Subcutaneous abdominal adipose tissue (tissue), 5 donors: ENCODE data around the gene ALG1L2.
"Not testable (repeated sequence)": the region's sequence is repeated elsewhere in the genome, so short reads cannot be mapped to it uniquely, and the experiment has no call there.

Source experiments
- H3K27ac ChIP-seq: one replicate; pipeline ENCODE4 v1.7.0; 2013; ENCODE audit warnings: low read depth, mild to moderate bottlenecking, inconsistent platforms, low read length, moderate library complexity
- H3K27me3 ChIP-seq, 5 donors: one replicate each; pipeline ENCODE4 v1.7.0; 2013; ENCODE audit warnings: low read length in 5 of 5, inconsistent platforms in 1 of 5; ENCODE audit not compliant: control insufficient read depth in 5 of 5, insufficient read depth in 4 of 5
- H3K36me3 ChIP-seq, 5 donors: one replicate each; pipeline ENCODE4 v1.7.0; 2013; ENCODE audit warnings: low read length in 5 of 5; ENCODE audit not compliant: control insufficient read depth in 5 of 5, insufficient read depth in 5 of 5
- H3K4me1 ChIP-seq, 5 donors: one replicate each; pipeline ENCODE4 v1.7.0; 2013; ENCODE audit warnings: low read length in 5 of 5, mild to moderate bottlenecking in 3 of 5, moderate library complexity in 1 of 5; ENCODE audit not compliant: control insufficient read depth in 5 of 5, insufficient read depth in 5 of 5
- H3K4me3 ChIP-seq, 5 donors: one replicate each; pipeline ENCODE4 v1.7.0; 2013; ENCODE audit warnings: low read length in 5 of 5, low read depth in 1 of 5
- H3K9ac ChIP-seq, 5 donors: one replicate each; pipeline ENCODE4 v1.7.0; 2013; ENCODE audit warnings: low read length in 5 of 5, mild to moderate bottlenecking in 4 of 5, moderate library complexity in 3 of 5
- H3K9me3 ChIP-seq, 5 donors: one replicate each; pipeline ENCODE4 v1.7.0; 2013; ENCODE audit warnings: low read length in 5 of 5; ENCODE audit not compliant: control insufficient read depth in 5 of 5
- donor health status: healthy.
- donor health status: healthy.
- donor health status: healthy.
- donor health status: healthy.
- donor health status: healthy.

The ALG1L2 gene

DNA sequence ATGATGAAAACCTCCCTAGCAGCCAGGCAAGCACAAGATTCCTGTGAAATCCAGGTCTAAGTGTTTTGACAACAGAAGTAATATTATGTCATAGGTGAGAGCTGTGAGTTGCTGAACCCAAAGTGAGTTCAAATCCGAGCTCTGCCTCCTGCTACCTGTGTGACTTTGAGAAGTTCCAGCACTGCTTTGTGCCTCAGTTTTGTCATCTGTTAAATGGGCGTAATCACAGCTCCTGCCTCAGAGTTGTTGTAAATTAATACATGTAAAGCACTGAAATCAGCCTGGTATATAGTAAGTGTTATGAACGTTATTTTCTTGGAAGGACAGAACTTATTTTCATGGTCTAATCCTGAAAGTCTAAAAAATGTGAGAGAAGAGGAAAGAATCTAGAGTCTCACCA is 38.7 kb downstream of the ALG1L2 start:
- not testable (repeated sequence) for H3K36me3 ChIP-seq, H3K4me1 ChIP-seq

GRCh38 chr3:130122891-130123775 is 41.5 kb downstream of the ALG1L2 start:
- H3K4me3 ChIP-seq, H3K27me3 ChIP-seq, H3K27ac ChIP-seq, H3K4me1 ChIP-seq, H3K36me3 ChIP-seq, H3K9ac ChIP-seq, H3K9me3 ChIP-seq: not testable (repeated sequence)

More for the DNA sequence above, 38.7 kb downstream of the ALG1L2 start:
- H3K9ac ChIP-seq, H3K9me3 ChIP-seq, H3K27ac ChIP-seq, H3K27me3 ChIP-seq, H3K4me3 ChIP-seq: not testable (repeated sequence)

DNA sequence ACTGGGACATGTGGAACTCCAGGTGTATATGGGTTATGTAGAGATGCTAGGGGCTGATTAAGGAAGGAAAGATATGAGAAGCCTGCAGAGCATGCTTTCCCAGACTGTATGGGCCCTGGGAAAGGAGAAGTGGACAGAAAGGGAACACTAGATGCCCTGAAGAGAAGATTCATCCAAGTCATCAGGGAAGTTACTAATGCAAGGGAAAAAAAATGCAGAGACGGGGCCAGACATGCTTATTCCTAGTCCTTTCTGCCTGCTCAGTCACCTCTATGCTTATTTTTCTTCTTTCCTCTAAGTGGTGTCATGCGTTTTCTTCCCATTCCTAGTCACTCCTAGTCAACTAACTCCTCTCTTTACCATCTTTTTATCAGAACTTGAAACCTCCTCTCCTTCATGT is 43.8 kb downstream of the ALG1L2 start:
- H3K9me3 ChIP-seq, H3K9ac ChIP-seq, H3K4me1 ChIP-seq, H3K4me3 ChIP-seq, H3K36me3 ChIP-seq, H3K27me3 ChIP-seq, H3K27ac ChIP-seq: not testable (repeated sequence)

DNA sequence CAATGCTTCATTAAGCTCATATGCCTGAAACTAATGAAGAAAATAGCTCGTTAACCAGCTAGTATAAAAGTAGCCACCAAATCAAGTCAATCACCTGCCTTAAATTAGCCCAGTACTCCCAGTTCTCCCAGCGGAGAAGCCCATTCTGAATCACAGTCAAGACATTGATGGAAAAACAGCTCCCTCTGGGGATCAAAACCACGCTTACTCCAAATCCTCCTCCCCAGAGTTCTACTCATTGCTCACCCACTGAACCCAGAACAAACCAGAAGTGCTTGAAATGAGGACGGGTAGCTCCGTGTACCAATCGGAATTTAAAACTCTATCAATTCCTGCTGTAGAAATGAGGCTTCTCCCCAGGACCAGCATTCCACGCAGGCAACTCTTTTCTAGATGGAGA is 54.7 kb downstream of the ALG1L2 start:
- not testable (repeated sequence) for H3K27ac ChIP-seq, H3K36me3 ChIP-seq, H3K4me1 ChIP-seq, H3K9ac ChIP-seq, H3K4me3 ChIP-seq, H3K9me3 ChIP-seq, H3K27me3 ChIP-seq

- not testable (repeated sequence) for H3K27ac ChIP-seq, H3K9ac ChIP-seq, H3K27me3 ChIP-seq, H3K36me3 ChIP-seq, H3K4me3 ChIP-seq, H3K9me3 ChIP-seq, H3K4me1 ChIP-seq
Measured at GRCh38 chr3:130137685-130138084, 56.1 kb downstream of the ALG1L2 start.

DNA sequence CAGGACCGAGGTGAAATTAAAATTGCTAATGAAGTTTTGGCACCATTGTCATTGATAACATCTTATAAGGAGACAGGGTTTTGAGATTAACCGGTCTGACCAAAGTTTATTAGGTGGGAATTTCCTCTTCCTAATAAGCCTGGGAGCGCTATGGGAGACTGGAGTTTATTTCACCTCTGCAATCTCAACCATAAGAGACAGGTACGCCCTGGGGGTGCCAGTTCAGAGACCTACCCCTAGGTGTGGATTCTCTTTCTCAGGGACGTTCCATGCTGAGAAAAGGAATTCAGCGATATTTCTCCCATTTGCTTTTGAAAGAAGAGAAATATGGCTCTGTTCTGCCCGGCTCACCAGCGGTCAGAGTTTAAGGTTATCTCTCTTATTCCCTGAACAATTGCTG is 57.4 kb downstream of the ALG1L2 start:
- H3K4me1 ChIP-seq, H3K27ac ChIP-seq, H3K9ac ChIP-seq, H3K4me3 ChIP-seq, H3K9me3 ChIP-seq, H3K36me3 ChIP-seq, H3K27me3 ChIP-seq: not testable (repeated sequence)

- not testable (repeated sequence) for H3K27me3 ChIP-seq, H3K9ac ChIP-seq, H3K27ac ChIP-seq, H3K9me3 ChIP-seq, H3K36me3 ChIP-seq, H3K4me1 ChIP-seq, H3K4me3 ChIP-seq
Measured at GRCh38 chr3:130140756-130141155, 59.1 kb downstream of the ALG1L2 start.

- H3K27ac ChIP-seq, H3K27me3 ChIP-seq, H3K4me1 ChIP-seq: not testable (repeated sequence)
Measured at GRCh38 chr3:130143648-130144327, 62.2 kb downstream of the ALG1L2 start.

DNA sequence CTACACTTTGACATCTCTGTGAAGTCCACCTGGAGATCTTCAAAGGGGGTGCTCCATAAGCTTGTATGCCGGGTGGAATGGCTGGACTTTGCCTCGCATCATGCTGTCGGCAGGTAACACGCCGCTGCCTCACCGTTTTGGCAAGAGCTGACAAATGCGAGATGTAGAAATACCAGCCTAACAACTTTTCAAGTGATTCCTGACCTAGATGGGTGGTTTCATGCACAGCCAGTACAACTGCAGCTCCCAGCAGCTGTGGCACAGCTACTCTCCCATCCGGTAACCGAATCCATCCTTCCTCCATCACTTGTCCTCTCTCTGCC is 62.7 kb downstream of the ALG1L2 start:
- H3K27ac ChIP-seq, H3K27me3 ChIP-seq, H3K4me3 ChIP-seq, H3K4me1 ChIP-seq, H3K9ac ChIP-seq, H3K36me3 ChIP-seq, H3K9me3 ChIP-seq: not testable (repeated sequence)

More at GRCh38 chr3:130143648-130144327, 62.2 kb downstream of the ALG1L2 start:
- H3K36me3 ChIP-seq, H3K4me3 ChIP-seq, H3K9ac ChIP-seq, H3K9me3 ChIP-seq: not testable (repeated sequence)

- not testable (repeated sequence) for H3K4me1 ChIP-seq, H3K4me3 ChIP-seq, H3K36me3 ChIP-seq, H3K27me3 ChIP-seq, H3K9me3 ChIP-seq, H3K27ac ChIP-seq, H3K9ac ChIP-seq
Measured at GRCh38 chr3:130145456-130145855, 63.8 kb downstream of the ALG1L2 start.
